HG02938 (cell line): ENCODE results near the gene SLC25A39.

Experiments used
- ATAC-seq: cut with Tn5 transposase; IDR thresholded peaks from one replicate; pipeline ENCODE4 v1.9.1; 2021; ENCODE audit warnings: mild to moderate bottlenecking, moderate library complexity; ENCODE audit not compliant: unreplicated experiment

SLC25A39 gene

GRCh38 chr17:44280392-44280937 lies 44.2 kb downstream of the SLC25A39 start:
- ATAC-seq = no peak

DNA sequence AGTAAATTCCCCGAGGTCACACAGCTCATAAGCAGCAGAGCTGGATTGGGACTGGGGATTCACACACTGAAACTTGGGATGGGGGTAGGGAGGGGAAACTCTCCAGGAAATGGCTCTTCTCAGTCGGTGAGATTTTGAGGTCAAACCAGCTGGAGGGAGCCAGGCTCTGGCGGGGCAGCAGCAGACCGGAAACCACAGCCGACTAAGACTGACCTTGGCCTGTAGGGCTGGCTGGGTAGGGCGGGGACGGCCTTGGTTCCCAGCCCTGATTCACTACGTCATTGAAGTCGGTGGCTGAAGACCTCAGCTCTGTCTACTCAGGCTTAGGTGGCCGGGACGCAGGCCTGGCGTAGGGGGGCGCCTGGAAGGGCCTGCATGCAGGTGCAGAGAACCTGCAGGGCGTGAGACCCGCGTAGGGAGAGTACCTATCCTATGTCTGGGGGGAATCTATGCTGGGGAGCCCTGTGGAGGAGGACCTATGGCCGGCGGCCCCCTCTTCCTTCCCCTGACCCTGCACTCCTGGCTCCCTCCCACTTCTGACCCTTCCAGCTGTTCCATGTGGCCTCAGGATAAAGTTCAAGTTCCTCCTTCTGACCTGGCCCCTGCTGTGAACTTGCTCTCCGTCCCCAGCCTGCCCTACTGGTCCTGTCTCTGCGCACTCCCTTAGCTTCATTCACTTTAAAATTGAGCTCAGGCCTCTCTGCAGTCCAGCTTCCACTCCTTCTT lies 44.8 kb downstream of the SLC25A39 start:
- no peak for ATAC-seq

- no peak for ATAC-seq
Observed at GRCh38 chr17:44279346-44279665, 45.3 kb downstream of the SLC25A39 start.

GRCh38 chr17:44277976-44278375 lies 46.6 kb downstream of the SLC25A39 start:
- ATAC-seq = no peak

DNA sequence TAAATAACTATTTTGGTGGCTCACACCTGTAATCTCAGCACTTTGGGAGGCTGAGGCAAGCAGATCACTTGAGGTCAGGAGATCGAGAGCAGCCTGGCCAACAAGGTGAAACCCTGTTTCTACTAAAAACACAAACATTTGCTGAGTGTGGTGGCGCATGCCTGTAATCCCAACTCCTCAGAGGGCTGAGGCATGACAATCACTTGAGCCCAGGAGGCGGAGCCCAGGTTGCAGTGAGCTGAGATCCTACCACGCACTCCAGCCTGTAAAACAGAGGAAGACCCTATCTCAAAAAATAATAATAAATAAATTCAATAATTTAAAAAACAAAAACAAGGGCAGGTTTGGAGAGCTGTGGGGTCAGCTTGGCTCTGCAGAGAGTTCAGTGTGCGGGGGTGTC lies 51.0 kb downstream of the SLC25A39 start:
- no peak for ATAC-seq

- no peak for ATAC-seq
Observed at GRCh38 chr17:44272954-44273353, 51.7 kb downstream of the SLC25A39 start.

DNA sequence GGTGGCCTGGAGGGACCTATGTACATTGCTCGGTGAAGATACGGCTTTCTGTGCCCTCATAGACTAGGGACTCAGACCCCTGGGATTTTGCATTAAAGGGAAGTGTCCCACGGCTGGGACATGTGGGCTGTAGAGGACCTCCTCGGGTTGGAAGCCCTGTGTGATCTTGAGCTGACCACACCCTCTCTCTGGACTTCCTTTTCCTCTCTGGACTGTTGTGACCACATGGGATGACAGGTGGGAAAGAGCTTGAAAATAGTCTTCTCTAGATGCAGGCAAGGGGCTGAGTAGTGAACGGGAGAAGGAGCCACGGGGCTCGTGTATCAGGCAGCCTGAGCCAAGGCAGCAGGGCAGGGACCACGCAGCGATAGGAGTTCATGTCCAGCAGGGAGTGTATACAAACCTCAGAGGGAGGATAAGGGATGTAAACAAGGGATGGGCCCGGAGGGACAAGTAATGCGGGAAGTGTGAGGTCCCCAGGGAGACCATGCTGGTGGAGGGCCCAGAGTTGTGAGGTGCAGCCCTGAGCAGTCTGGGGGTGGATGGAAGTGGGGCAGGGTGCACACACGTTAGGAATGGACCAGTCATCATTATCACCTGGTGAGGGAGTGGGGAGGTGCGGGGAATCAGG lies 52.2 kb downstream of the SLC25A39 start:
- ATAC-seq = no peak
